Stimulated activated CD4-positive, alpha-beta T cell treated with anti-CD3 and anti-CD28 coated beads, Interleukin-12 subunit alpha, Interleukin-12 subunit beta, amount 100 ng/mL, for 4 hours (primary cell): ENCODE results near the gene HMG20B.

Experiments
- DNase-seq: peaks from one replicate; pipeline ENCODE4 v3.0.0-alpha.2; 2020

HMG20B gene

DNA sequence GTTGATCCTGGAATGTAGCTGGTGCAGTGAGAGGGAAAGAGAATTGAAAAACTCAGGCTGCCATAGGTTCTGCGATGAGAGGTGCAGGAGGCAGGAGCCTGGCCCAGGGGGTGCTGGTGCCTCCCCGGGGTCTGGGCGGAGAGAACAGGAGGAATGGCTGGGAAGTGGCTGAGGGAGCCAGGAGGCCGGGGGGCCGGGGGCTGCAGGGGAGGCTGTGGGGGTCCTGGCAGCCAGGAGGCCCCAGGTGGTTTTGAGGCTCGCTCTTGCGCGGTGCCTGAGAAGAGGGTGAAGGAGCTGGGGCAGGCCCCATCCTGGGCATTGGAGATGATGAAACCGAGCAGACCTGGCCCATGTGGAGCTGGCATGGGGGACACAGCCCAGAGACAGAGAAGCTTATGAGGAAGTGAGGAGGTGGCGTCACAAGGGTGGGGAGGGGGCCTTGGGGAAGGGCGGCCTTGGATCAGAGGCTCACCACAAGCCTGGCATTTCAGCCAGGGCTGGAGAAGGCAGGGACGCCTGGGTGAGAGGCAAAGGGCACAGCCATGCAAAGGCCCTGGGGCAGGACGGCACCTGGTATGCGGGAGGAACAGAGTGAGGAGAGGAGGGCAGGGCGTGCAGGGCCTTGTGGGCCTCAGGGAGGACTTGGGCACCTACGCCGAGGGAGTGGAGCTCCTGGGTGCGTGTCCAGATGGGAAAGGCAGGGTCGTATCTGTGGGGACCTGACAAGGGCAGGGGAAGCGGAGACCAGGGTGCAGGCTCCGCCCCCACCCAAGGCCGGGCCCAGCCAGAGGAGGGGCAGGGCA is 35.1 kb upstream of the HMG20B start:
- no peak for DNase-seq

DNA sequence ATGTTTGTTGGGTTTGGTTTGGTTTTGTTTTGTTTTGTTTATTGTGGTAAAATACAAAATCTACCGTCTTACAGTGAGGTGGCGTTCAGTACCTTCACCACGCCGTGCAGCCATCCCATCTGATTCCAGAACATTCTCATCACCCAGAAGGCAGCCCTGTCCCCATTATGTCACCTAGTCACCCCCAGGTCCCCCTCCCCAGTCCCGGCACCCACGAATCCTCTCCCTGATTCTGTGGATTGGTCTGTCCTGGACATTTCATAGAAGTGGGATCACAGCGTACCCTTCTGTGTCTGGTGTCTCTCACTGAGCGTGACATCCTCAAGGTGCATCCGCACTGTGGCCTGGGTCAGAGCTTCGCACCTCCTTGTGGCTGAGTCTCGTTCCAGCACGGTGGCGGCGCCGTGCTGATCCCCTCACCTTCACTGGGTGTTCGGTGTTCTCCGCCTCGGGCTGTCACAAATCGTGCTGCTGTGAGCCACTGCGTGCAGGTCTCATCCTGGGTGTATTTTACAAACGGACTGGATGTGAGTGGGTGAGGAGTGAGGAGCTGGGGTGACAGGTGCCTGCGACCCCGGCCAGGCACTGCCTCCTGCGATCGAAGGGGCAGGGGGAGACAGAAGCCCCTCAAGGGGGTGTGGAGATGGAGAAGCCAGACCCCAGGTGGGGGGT is 34.4 kb upstream of the HMG20B start:
- no peak for DNase-seq

DNA sequence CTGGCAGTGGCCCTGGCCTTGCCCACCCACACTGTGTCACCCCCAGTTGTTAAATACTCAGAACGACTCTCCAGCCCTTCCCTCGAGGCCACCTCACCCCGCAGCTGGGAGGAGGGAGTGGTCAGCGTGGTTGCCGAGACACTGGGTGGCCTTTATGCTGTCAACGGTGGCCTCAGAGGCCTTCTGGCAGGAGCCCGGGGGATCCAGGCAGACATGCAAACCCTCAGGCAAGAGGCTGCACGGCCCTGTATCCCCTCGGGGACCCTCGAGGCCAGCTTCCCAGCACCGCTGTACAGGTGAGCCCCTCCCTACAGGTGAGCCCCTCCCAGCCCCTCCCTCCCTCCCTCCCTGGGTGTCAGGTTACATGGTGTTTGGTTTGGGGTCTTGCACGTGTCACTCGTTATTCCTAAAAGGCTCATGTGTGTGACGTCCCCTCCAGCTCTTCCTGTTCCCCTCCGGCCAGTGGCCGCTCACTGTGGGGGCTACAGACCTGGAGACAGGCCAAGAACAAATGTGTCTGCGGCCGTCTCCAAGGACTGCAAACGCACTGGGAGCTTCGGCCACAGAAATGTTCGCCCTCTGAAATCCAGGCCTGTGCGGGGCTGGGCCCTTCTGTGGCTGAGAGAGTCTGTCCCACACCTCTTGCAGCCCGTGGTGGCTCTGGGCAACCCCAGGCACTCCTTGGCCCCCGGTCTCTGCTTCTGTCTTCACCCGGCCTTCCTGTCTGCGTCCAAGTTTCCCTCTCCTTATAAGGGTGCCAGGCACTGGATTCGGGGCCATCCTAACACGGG is 33.6 kb upstream of the HMG20B start, which contains the start of gene TEKTIP1:
TSS of gene TEKTIP1 (plus strand) at position 210 of the 791 bp plus-strand sequence. CDS start at position 214, 4 bp downstream.
- no peak for DNase-seq

DNA sequence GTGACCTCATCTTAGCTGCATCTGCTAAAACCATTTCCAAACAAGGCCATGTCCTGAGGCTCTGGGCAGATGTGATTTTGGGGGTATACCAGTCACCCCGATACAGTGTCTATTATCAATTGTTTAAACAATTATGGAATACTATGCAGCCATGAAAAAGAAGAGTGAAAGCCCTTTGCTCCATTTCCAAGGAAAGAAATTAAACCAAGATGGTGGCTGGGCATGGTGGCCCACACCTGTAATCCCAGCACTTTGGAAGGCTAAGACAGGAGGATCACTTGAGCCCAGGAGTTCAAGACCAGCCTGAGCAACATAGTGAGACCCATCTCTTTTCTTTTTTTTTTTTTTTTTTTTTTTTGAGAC is 33.0 kb upstream of the HMG20B start:
- DNase-seq = no peak

DNA sequence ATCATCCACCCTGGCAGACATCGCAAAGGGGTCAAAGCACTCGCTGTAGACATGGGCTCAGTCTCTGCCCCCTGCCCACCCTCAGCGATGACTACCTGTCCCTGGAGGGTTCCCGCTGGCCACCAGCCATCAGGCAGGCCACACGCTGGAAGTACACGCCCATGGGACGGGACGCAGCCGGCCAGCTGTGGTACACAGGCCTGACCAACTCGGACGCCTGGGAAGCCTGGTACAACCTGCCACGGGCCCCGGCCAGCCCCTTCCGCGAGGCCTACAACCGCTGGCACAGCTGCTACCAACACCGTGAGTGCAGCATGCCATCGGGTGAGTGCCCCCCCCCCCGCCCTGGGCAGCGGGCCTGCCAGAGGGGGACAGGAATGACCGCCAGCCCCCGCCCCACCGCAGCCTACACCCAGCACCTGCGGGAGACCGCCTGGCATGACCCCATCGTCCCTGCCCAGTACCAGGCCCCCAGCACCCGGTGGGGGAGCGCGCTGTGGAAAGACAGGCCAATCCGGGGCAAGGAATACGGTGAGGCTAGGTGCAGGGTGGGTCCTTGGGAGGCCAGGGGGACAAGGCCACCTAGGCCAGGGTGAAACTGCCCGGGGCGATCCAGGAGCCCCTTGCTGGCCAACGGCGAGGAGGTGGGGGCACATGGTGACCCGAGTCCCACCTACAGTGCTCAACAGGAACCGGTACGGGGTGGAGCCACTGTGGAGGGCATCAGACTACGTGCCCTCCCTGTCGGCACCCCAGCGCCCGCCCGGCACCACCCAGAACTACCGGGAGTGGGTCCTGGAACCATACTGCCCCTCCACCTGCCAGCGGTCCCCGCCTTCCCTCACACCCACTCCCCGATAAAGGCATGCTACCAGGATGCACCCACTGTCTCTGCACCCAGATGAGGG is 29.3 kb upstream of the HMG20B start:
- DNase-seq = no peak

DNA sequence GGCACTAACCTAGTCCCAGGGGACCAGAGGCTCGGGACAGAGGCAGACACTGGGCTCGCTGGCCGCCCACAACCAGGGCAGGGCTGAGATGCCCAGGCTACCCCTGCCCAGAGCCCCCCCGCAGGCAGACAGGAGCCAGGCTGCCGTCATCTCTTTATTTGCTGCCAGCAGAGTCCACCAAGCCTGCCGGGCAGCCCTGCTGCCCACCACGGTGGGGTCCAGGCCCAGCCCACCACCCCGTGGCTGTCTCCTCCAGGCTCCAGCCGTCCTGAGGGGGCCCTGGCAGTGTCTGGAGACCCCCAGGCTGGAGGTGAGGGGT is 28.7 kb upstream of the HMG20B start:
- DNase-seq = no peak

DNA sequence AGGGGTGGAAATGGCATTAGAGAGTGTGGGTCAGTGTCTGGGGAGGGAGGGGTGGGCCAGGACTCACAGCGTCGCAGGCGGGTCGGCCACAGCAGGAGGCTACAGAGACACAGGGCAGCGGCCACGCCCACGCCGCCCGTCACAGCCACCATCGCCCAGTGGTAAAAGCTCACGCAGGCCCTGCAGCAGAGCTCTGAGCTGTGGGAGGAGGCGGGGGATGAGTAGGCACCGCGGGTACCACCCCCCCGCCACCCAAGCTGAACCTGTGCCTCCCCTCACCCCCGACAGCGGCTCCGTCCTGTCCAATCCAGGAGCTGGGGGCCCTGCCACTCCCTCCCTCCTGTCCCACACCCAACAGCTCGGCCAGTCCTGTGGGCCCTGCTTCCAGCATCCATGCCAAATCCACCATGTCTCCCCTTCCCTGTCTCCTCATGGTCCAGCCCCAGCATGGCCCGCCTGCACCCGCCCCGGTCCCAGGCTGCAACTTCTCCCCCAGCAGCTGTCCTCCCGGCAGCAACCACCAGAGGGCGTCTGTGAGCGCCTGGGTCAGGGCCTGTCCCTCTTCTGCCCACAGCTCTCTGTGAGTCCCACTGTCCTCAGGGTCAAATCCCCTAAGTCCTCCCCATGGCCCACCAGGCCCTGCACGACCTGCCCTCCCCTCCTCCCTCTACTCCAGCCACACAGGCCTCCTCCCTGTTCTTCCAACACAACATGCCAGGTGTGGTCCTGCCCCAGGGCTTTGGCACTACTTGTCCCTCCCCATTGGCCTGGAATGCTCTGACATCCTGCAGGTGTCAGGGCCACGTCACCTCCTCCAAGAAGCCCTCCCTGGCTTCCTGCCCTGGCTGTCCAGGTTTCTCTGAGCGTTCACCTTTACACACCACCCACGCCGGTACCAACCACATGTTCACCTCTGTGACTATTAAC is 27.7 kb upstream of the HMG20B start:
- peak; percentile 77 for DNase-seq

DNA sequence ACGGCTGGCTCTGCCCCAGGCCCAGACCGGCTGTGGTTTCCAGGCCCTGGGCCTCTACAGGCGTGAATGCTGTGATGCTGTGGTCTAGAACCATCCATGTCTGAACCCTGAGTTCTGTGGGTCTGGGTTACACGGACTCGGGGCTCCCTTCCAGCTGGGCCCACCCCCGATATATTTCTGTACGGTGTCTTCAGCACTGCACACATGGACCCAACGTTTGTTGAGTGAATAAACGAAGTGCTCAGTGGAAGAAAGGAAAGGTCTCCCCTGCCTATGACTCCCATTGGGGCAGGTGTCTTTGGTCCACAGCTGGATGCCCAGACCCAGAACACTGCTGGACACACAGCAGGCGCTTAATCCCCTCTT is 27.1 kb upstream of the HMG20B start:
- no peak for DNase-seq

DNA sequence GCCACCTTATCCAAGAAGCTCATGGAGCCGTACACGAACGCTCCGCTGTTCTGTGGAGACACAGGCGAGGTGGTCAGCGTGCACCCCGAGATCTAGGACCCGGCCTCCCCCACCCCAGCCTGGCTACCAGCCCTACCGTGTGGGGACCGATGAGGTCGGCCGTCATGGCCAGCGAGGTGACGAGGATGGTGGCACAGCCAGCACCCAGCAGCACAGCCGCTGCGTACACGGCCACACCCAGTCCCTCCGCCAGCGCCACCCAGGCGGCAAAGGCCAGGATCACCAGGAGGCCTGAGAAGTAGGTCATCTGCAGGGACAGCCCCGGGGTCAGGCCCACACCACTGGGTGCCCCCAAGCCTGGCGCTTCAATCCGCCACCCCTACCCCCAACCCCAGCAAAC is 26.6 kb upstream of the HMG20B start:
- DNase-seq = no peak

DNA sequence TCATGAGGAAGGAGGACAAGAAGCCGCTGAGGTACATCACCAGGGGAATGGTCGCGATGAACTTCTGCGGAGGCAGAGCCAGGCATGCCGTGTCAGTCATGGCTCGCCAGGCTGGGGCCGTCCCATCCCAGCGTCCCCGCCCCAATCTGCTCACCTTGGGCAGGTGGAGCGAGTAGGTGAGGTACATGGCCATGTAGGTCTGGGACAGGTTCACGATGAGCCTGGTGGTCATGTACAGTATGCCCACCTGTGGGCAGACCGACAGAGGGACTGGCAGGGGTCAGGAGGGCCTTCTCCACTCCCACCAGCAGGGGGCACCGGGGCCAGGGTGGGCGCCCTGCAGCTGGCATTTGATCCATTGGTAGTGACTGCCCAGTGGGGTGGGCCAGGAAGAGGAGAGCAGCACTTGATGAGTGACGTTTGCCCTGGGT is 25.4 kb upstream of the HMG20B start:
- DNase-seq = no peak

DNA sequence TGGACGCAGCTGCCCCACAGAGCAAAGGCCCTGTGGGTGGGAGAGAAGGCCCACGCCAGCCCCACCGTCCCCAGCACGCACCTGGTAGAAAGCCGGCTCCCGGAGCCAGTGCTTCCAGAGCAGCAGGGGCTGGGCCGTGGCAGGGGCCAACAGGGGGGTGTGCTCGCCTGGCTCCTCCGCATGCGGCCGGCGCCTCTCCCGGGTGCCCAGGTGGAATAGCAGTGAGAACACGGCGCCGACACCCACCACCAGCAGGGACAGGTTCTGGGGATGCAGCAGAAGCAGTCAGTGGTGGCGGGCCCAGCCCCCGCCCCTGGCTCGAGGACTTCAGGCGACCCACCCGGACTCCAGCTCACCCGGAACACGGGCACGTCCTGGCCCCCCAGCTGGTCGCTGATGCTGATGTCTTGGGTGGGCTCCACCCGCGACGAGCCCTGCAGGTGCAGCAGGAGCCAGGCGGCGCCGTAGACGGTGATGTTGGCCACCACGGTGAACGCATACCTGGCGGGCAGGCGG is 24.9 kb upstream of the HMG20B start:
- no peak for DNase-seq

DNA sequence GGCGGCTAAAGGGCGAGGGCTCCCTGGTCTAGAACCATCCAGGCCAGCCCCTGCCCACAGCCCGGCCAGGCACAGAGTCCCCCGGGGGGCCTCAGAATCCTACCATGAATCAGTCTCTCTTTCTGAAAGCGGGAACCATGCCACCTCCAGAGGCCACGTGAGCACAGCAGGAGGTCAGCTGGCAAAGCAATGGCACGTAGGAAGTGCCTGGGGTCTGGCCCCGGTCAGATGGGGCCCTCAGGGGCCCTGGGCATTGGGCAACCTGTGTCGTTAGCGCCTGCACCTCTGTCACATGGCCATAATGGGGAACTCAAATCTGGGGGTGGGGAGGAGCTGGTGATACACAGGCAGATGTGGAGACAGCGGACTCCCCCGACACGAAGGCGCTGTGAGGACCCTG is 24.1 kb upstream of the HMG20B start:
- DNase-seq = no peak

DNA sequence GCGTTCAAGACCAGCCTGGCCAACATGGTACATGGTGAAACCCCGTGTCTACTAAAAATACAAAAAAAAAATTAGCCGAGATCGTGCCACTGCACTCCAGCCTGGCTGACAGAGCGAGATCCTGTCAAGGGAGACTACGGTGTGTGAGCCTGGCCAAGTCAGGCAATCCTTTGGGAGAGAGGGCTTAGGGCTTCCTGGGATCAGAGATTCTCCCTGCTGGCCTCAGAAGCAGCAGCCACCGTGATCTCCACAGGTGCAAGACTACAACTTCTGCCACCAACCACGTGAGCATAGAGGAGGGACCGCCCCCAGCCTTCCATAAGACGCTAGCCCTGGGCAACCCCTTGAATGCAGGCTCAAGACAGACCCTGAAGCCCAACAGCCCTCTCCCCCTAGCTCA is 22.9 kb upstream of the HMG20B start:
- DNase-seq = no peak

DNA sequence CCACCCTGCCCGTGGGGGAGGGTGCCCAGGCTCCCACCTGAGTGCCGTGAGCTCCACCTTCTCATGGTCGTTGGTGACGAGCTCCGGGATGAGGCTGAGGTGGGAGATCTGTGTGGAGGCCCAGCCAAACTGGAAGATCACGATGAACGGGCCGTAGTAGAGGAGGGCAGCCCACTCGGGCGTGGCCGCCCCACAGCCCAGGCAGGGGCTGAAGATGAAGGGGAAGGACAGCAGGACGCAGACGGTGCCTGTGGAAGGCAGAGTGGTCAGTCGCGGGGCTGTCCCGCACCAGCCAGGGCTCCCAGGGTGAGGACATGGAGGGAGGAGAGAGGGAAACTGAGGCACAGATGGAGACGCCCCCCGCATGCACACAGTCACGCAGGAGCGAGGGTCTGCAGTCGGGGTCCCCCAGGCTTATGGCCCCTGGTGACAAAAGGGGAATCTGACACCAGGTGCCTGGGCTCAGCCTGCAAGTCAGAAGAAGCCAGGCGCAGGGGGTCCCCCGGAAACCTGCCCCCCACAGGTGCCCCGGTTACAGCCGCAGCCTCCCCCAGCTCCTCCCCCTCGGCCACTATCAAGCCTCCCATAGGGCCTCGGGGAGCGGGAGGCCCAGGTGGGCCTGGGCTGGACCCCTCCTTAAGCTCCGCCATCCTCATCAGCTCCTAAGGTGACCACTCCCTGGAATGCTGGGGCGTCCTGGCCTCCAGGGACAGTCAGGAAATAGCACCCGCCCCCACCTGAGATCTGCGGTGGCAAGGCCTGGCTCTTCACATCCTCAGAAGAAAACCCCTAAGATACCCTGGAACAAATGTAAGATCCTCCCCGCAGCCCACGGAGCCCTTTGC is 21.6 kb upstream of the HMG20B start:
- no peak for DNase-seq

DNA sequence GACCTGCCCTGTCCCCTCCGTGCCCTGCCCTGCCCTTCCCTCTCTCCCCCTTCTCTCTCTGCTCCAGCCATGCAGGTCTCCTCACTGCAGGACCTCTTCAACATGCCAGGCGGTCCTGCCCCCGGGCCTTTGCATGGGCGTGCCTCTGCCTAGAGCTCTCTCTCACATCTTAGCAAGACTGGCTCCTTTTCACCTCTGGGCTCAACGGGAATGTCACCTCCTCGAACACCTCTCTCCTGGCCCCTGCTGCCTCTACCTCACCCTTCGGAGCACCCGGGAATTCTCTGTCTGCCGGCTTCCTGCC is 21.0 kb upstream of the HMG20B start:
- DNase-seq = no peak

DNA sequence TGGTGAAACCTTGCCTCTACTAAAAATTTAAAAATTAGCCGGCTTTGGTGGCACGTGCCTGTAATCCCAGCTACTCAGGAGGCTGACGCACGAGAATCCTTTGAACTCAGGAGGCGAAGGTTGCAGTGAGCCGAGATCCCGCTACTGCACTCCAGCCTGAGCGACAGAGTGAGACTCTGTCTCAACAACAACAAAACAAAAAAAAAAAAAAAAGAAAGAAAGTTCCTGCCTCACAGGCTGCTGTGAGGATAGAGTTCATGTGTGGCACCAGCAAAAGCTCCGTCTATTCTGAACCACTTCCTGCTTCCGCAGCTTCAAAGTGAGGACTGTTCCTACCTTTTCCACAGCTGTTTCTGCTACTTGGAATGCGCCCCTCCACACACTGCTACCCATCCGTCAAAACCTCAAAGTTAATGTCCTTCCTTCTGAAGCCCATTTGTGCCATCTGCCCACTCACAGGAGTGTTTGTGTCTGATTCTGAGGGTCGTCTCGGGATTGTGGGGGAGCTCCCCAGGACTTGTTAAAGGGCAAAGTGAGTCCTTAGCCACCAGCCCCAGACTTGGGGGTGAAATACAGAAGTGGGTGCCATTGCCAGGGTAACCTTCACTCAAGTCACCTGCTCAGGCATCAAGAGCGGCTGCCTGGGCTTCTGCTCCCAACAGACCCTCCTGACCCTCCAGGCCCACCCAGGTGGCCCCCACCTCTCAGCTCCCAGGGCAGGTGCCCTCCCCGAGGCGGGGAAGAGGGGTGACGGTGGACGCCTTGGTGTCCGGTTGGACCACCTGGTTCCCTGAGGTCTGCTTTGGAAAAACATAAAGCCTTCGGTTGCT is 18.3 kb upstream of the HMG20B start:
- DNase-seq = no peak

DNA sequence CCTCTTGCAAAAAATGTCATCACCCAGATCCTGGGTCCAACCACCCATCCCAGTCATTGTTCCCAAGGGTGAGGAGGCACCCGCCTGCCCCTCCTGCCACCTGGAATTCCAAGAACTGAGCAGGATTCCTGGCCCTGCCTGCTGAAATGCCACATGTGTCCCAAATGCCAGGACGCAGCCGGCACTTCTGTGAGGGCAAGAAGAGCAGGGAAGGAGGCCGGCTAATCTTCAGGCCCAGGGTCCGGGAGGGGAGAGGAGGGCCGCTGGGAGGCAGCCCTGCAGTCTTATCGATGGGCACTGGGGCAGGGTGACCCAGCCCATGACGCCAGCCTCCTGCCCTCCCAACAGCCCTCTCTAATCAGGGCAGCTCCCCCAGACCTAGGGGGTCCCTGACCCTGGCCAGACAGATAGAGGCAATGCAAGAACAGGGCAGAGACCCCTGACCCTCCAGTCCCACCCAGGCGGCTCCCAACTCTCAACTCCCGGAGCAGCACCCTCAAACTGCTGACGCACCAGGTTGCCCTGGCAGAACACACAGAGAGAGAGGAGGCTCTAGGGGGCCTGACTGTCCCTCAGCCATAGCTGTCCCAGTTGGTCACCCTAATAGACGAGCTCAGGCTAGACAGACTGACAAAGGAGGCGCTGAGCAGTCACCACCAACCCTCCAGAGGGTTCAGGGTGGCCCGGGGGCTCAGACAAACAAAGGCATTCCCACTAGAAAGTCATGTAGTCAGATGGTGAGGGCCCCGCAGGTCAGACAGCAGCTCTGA is 16.9 kb upstream of the HMG20B start:
- DNase-seq = no peak

DNA sequence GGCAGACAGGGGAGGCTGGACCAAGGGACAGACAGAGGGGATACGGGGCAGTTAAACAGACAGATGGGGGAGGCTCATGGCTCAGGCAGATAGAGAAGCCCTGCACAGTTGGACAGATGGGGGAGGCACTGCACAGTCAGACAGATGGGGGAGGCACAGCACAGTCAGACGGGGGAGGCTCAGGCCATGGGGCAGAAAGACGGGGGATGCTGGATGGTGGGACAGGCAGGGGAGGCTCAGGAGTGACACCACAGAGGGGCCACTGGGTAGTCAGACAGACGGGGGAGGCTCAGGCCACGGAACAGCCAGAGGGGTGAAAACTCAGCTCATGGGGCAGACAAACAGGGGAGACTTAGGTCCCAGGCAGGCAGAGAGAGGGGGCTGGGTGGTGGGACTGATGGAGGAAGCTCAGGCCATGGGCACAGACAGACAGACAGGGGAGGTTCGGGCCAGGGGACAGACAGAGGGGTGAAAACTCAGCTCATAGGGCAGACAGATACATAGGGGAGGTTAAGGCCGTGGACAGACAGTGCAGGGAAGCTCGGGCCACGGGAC is 16.2 kb upstream of the HMG20B start:
- DNase-seq = no peak
